ENCODE data around the gene DQX1. TPM values are rescaled to one million over a fixed set of nuclear protein-coding genes. Genes with fewer than 3 reads are reported as not detected.

DQX1 gene
- total and polyA plus RNA-seq, 9 of the 15 experiments (the other 6 are each of a cell fraction or from before 2014, with no cell fraction given), result 0.04 to 0.38 (median 0.18) TPM; not detected in 1

GRCh38 chr2:74548900-74549826, 23.1 kb upstream of the DQX1 start (continued):
- TF ChIP-seq VEZF1 (CRISPR knock-in tag; IDR thresholded peaks at IDR 0.05) (peak; percentile 41), ARID1B (IDR thresholded peaks at IDR 0.05) (no peak), ZNF76 (CRISPR knock-in tag; IDR thresholded peaks at IDR 0.05; ENCODE audit: borderline replicate concordance) (0 out of 2 replicates have a peak, but pooled peaks have one; percentile 50), ZBTB17 (CRISPR knock-in tag; IDR thresholded peaks at IDR 0.05) (peak; percentile 89), PCBP2 (IDR thresholded peaks at IDR 0.05; ENCODE audit: low read depth, low read length, poor library complexity, severe bottlenecking) (no peak), MNT (conservative IDR thresholded peaks at IDR 0.05) (peak in 1 of 2 experiments; percentile 43; a peak in 2 of 4 replicates), ZBTB2 (IDR thresholded peaks at IDR 0.05) (0 out of 2 replicates have a peak, but pooled peaks have one; percentile 27), ASH1L (IDR thresholded peaks at IDR 0.05; ENCODE audit: borderline replicate concordance, low read depth, partially characterized antibody) (no peak), TBP (optimal IDR thresholded peaks at IDR 0.05; ENCODE audit: low read depth, low read length) (peak; percentile 56), CBX1 (IDR thresholded peaks at IDR 0.05; ENCODE audit: low read depth) (peak; percentile 22; the same call in 1 of the 2 replicates), ZSCAN29 (IDR thresholded peaks at IDR 0.05) (peak; percentile 41; the same call in 1 of the 2 replicates), ESRRA (IDR thresholded peaks at IDR 0.05; ENCODE audit: borderline replicate concordance, low read depth) (peak; percentile 25; the same call in 1 of the 2 replicates), YY1 (IDR thresholded peaks at IDR 0.05; ENCODE audit: borderline replicate concordance in 1 of 3, control insufficient read depth in 1 of 3, extremely low read depth in 1 of 3, insufficient read depth in 3 of 3, insufficient read length in 1 of 3, insufficient replicate concordance in 2 of 3, low read depth in 1 of 3, low read length in 2 of 3) (peak in 2 of 3 experiments; percentile 73 to 75), ZNF449 (CRISPR knock-in tag; IDR thresholded peaks at IDR 0.05) (no peak), MLLT1 (IDR thresholded peaks at IDR 0.05) (0 out of 4 replicates have a peak, but pooled peaks of 1 of the 2 experiments have one; percentile 37), MTA3 (IDR thresholded peaks at IDR 0.05; ENCODE audit: borderline replicate concordance) (peak; percentile 26; the same call in 1 of the 2 replicates), ZNF282 (CRISPR knock-in tag; IDR thresholded peaks at IDR 0.05) (no peak)

Data from K562 (cell line).